ENCODE results near the gene POC1B. TPM values are rescaled to one million over a fixed set of nuclear protein-coding genes. Genes with fewer than 3 reads are reported as not detected.

The POC1B gene
- total RNA-seq, 1 experiment from 2014 or later: 13.6 TPM

- no peak overlapping the region for H3K4me2 ChIP-seq
- POLR2A ChIA-PET (ENCODE audit: unreplicated experiment): no interaction called here
- H3K27me3 ChIP-seq (ENCODE audit: insufficient read depth, low read depth): no peaks in the 10 kb centered on the region
- H3K9me2 ChIP-seq (ENCODE audit: insufficient read depth): no peaks in the 10 kb centered on the region
- BruUV-seq (replicated peaks): no TSS peak
- H2AFZ ChIP-seq: no peak overlapping the region
- CTCF ChIA-PET: no interaction called here
- H3K79me2 ChIP-seq (ENCODE audit: low read depth): no peaks in the 10 kb centered on the region
- H3K4me3 ChIP-seq: no peak overlapping the region
- no peak overlapping the region for H3K27ac ChIP-seq
- intact Hi-C loops (cut with micrococcal nuclease; ENCODE audit: unreplicated experiment): no loop called here
- peaks cover 37% of the 10 kb centered on the region for H3K4me1 ChIP-seq (replicated peaks; ENCODE audit: insufficient read depth)
- no peaks in the 10 kb centered on the region for H3K36me3 ChIP-seq (ENCODE audit: low read depth)
- TF ChIP-seq EZH2 (IDR thresholded peaks at IDR 0.05; ENCODE audit: low read depth): no peak
- TF ChIP-seq CTCF (conservative IDR thresholded peaks at IDR 0.05): no peak
- H4K20me1 ChIP-seq (ENCODE audit: insufficient read depth): no peaks in the 10 kb centered on the region
- H3F3A ChIP-seq (ENCODE audit: insufficient read depth, low read depth): peaks cover 24% of the 10 kb centered on the region
- no peak for DNase-seq
- peaks cover 5% of the 10 kb centered on the region; the same call in 1 of the 2 replicates for H3K9me3 ChIP-seq (ENCODE audit: insufficient read depth, low read depth)
Measured at GRCh38 chr12:89392391-89392790, 133.5 kb downstream of the POC1B start.

GRCh38 chr12:89391726-89392336 lies 134.0 kb downstream of the POC1B start:
- Histone ChIP-seq H3K36me3 (ENCODE audit: low read depth) (no peaks in the 10 kb centered on the region), H3K9me2 (ENCODE audit: insufficient read depth) (no peaks in the 10 kb centered on the region), H3K79me2 (ENCODE audit: low read depth) (no peaks in the 10 kb centered on the region), H3K4me3 (no peak overlapping the region), H4K20me1 (ENCODE audit: insufficient read depth) (no peaks in the 10 kb centered on the region), H3K27ac (no peak overlapping the region), H3F3A (ENCODE audit: insufficient read depth, low read depth) (peaks cover 24% of the 10 kb centered on the region), H3K27me3 (ENCODE audit: insufficient read depth, low read depth) (no peaks in the 10 kb centered on the region), H2AFZ (no peak overlapping the region), H3K4me1 (replicated peaks; ENCODE audit: insufficient read depth) (peaks cover 37% of the 10 kb centered on the region), H3K4me2 (no peak overlapping the region), H3K9me3 (ENCODE audit: insufficient read depth, low read depth) (peaks cover 5% of the 10 kb centered on the region; the same call in 1 of the 2 replicates)
- no TSS peak for BruUV-seq (replicated peaks)
- ChIA-PET CTCF (no interaction called here), POLR2A (ENCODE audit: unreplicated experiment) (no interaction called here)
- intact Hi-C loops (cut with micrococcal nuclease; ENCODE audit: unreplicated experiment): no loop called here
- DNase-seq: no peak
- no peak for TF ChIP-seq EZH2 (IDR thresholded peaks at IDR 0.05; ENCODE audit: low read depth)
- no peak for TF ChIP-seq CTCF (conservative IDR thresholded peaks at IDR 0.05)

- peak overlapping the region; percentile 51 for H3K27ac ChIP-seq
- CTCF ChIA-PET: no interaction called here
Measured at GRCh38 chr12:89390802-89391673, 134.8 kb downstream of the POC1B start.

More at GRCh38 chr12:89390802-89391673, 134.8 kb downstream of the POC1B start:
- BruUV-seq (replicated peaks): no TSS peak
- Histone ChIP-seq H3K4me1 (replicated peaks; ENCODE audit: insufficient read depth) (peaks cover 42% of the 10 kb centered on the region), H3K27me3 (ENCODE audit: insufficient read depth, low read depth) (no peaks in the 10 kb centered on the region), H3K9me2 (ENCODE audit: insufficient read depth) (no peaks in the 10 kb centered on the region), H3K9me3 (ENCODE audit: insufficient read depth, low read depth) (peaks cover 5% of the 10 kb centered on the region; the same call in 1 of the 2 replicates), H3K79me2 (ENCODE audit: low read depth) (no peaks in the 10 kb centered on the region), H3K36me3 (ENCODE audit: low read depth) (no peaks in the 10 kb centered on the region), H2AFZ (no peak overlapping the region), H3K4me3 (no peak overlapping the region), H4K20me1 (ENCODE audit: insufficient read depth) (no peaks in the 10 kb centered on the region), H3K4me2 (peak overlapping the region; percentile 8; the same call in 1 of the 2 replicates), H3F3A (ENCODE audit: insufficient read depth, low read depth) (peaks cover 24% of the 10 kb centered on the region)
- intact Hi-C loops (cut with micrococcal nuclease; ENCODE audit: unreplicated experiment): no loop called here
- TF ChIP-seq EZH2 (IDR thresholded peaks at IDR 0.05; ENCODE audit: low read depth) (no peak), CTCF (conservative IDR thresholded peaks at IDR 0.05) (no peak)
- peak in 1 of 2 experiments; percentile 62 for DNase-seq
- POLR2A ChIA-PET (ENCODE audit: unreplicated experiment): interaction anchor here (0.6 kb wide), 1 partner anchor 274 kb away, joined by 3 read pairs; no protein-coding TSS in a partner anchor
